HCT116 (cell line): ENCODE results near the gene CCER1. TPM values are rescaled to one million over a fixed set of nuclear protein-coding genes. Genes with fewer than 3 reads are reported as not detected.

Experiments used
- ATAC-seq: fragments of 200-7000 bp; cut with Tn5 transposase; 2 replicates; pipeline ENCODE4 v1.9.1; 2020; ENCODE audit warnings: mild to moderate bottlenecking, moderate library complexity
- BruUV-seq: library from RNA; stranded (reverse); fragments of 400-500 nt; replicated peaks from 2 replicates; lab custom pipeline; 2021; lab: Mats Ljungman, UMichigan
- CTCF ChIA-PET: fragments of 300-600 bp; sonication (Branson Sonifier 250); formaldehyde crosslinking; loops from one replicate; lab custom pipeline; 2021; ENCODE audit warnings: antibody characterized with exemption; lab: Charles Lee
- POLR2A ChIA-PET: fragments of 300-600, 350-600 bp; sonication (Branson Sonifier 250); formaldehyde crosslinking; loops from one replicate; lab custom pipeline; 2021; ENCODE audit warnings: antibody characterized with exemption; lab: Charles Lee
- RAD21 ChIA-PET, 2 experiments: fragments of 300-600 bp; sonication (Branson Sonifier 250); formaldehyde crosslinking; loops; one replicate each; lab custom pipeline; 2023; ENCODE audit warnings: low total read pairs in 2 of 2; ENCODE audit not compliant: uncharacterized antibody in 2 of 2, unreplicated experiment in 2 of 2, low non-redundant PET in 1 of 2; lab: Charles Lee
- DNase-seq: peaks from one replicate; pipeline ENCODE4 v3.0.0-alpha.2; 2010; ENCODE audit warnings: low read depth, low spot score
- H2AFZ ChIP-seq: fragments of 200-600 bp; shearing (Covaris generic), sonication (generic); 2 replicates; pipeline ENCODE4 v1.6.1; 2017; ENCODE audit warnings: low read depth, mixed run types, mixed read lengths, antibody characterized with exemption, low read length; ENCODE audit not compliant: poor library complexity, severe bottlenecking
- H3K27ac ChIP-seq: 2 replicates; pipeline ENCODE4 v1.5.1; 2012; ENCODE audit warnings: low read depth, low read length
- H3K27me3 ChIP-seq: fragments of 200-600 bp; sonication (generic); 2 replicates; pipeline ENCODE4 v1.6.1; 2016; ENCODE audit warnings: mixed run types, low read length, mixed read lengths; ENCODE audit not compliant: insufficient read depth
- H3K36me3 ChIP-seq, 2 experiments: fragments of 200-500 bp in 1 of 2; fragments of 200-600 bp in 1 of 2; sonication (Bioruptor generic) in 1 of 2; sonication (generic) in 1 of 2; 2 replicates each; pipeline versions ENCODE4 v1.5.1 to v1.6.1; 2014 to 2016; ENCODE audit warnings: low read length in 2 of 2, inconsistent platforms in 1 of 2, mixed read lengths in 1 of 2, mixed run types in 1 of 2; ENCODE audit not compliant: insufficient read depth in 2 of 2, control insufficient read depth in 1 of 2
- H3K4me1 ChIP-seq, 2 experiments: fragments of 200-600 bp in 1 of 2; sonication (generic) in 1 of 2; 2 replicates each; pipeline versions ENCODE4 v1.5.1 to v1.6.1; 2012 to 2017; ENCODE audit warnings: low read length in 2 of 2, inconsistent platforms in 1 of 2, mild to moderate bottlenecking in 1 of 2, mixed read lengths in 1 of 2, mixed run types in 1 of 2, moderate library complexity in 1 of 2; ENCODE audit not compliant: insufficient read depth in 2 of 2, control insufficient read depth in 1 of 2
- H3K4me2 ChIP-seq: fragments of 200-600 bp; sonication (generic); 2 replicates; pipeline ENCODE4 v1.6.1; 2017; ENCODE audit warnings: mixed run types, low read length, mixed read lengths
- H3K4me3 ChIP-seq, 2 experiments: fragments of 200-600 bp in 1 of 2; sonication (generic) in 1 of 2; replicated peaks in 1 of 2; 2 replicates each; pipeline ENCODE4 v1.5.1; 2011 to 2016; ENCODE audit warnings: low read length in 2 of 2, control low read depth in 1 of 2, low read depth in 1 of 2, mild to moderate bottlenecking in 1 of 2, mixed read lengths in 1 of 2, mixed run types in 1 of 2
- H3K79me2 ChIP-seq: fragments of 200-600 bp; sonication (generic); 2 replicates; pipeline ENCODE4 v1.6.1; 2017; ENCODE audit warnings: mild to moderate bottlenecking, mixed run types, low read length, moderate library complexity, mixed read lengths; ENCODE audit not compliant: insufficient read depth
- H3K9ac ChIP-seq: fragments of 200-600 bp; sonication (generic); 2 replicates; pipeline ENCODE4 v1.6.1; 2016; ENCODE audit warnings: low read length, mixed read lengths
- H3K9me2 ChIP-seq: fragments of 200-600 bp; sonication (generic), shearing (Covaris generic); 2 replicates; pipeline ENCODE4 v1.6.1; 2017; ENCODE audit warnings: mixed run types, mild to moderate bottlenecking, moderate library complexity; ENCODE audit not compliant: insufficient read depth
- H3K9me3 ChIP-seq, 2 experiments: fragments of 200-500 bp in 1 of 2; fragments of 200-600 bp in 1 of 2; sonication (Bioruptor generic) in 1 of 2; sonication (generic) in 1 of 2; 2 replicates each; pipeline ENCODE4 v1.6.1; 2014 to 2017; ENCODE audit warnings: low read length in 2 of 2, mixed read lengths in 2 of 2, inconsistent platforms in 1 of 2, low read depth in 1 of 2, mild to moderate bottlenecking in 1 of 2, mixed run types in 1 of 2, moderate library complexity in 1 of 2; ENCODE audit not compliant: control insufficient read depth in 1 of 2, insufficient read depth in 1 of 2
- H4K20me1 ChIP-seq: fragments of 200-600 bp; sonication (generic), shearing (Covaris generic); 2 replicates; pipeline ENCODE4 v1.6.1; 2017; ENCODE audit warnings: mixed run types, mild to moderate bottlenecking, moderate library complexity; ENCODE audit not compliant: insufficient read depth
- CBX3 ChIP-seq: IDR thresholded peaks from 2 replicates; pipeline ENCODE4 v1.6.1; 2012; ENCODE audit warnings: low read depth
- CEBPB ChIP-seq: IDR thresholded peaks from 2 replicates; pipeline ENCODE4 v1.6.1; 2012; ENCODE audit warnings: low read depth
- EGR1 ChIP-seq: IDR thresholded peaks from 2 replicates; pipeline ENCODE4 v1.6.1; 2012; ENCODE audit warnings: low read depth
- ELF1 ChIP-seq: IDR thresholded peaks from 2 replicates; pipeline ENCODE4 v1.6.1; 2012; ENCODE audit warnings: low read depth, borderline replicate concordance
- EZH2 ChIP-seq: fragments of 200-600 bp; sonication (generic); IDR thresholded peaks from 2 replicates; pipeline ENCODE4 v1.6.1; 2017; ENCODE audit warnings: antibody characterized with exemption, mixed run types
- EZH2phosphoT487 ChIP-seq: fragments of 200-600 bp; IDR thresholded peaks from 2 replicates; pipeline ENCODE4 v1.6.1; 2018; ENCODE audit warnings: antibody characterized with exemption, borderline replicate concordance
- FOSL1 ChIP-seq: IDR thresholded peaks from 2 replicates; pipeline ENCODE4 v1.6.1; 2012; ENCODE audit warnings: low read depth
- JUND ChIP-seq: IDR thresholded peaks from 2 replicates; pipeline ENCODE4 v1.6.1; 2012
- POLR2A ChIP-seq: IDR thresholded peaks from 2 replicates; pipeline ENCODE4 v1.7.0; 2011; ENCODE audit warnings: borderline replicate concordance; ENCODE audit not compliant: insufficient read depth, insufficient read length; ENCODE audit errors: extremely low read depth
- POLR2AphosphoS5 ChIP-seq: IDR thresholded peaks from 2 replicates; pipeline ENCODE4 v1.6.1; 2011; ENCODE audit warnings: mild to moderate bottlenecking, low read depth, low read length, moderate library complexity
- RAD21 ChIP-seq: IDR thresholded peaks from 2 replicates; pipeline ENCODE4 v1.6.1; 2012; ENCODE audit warnings: low read depth, mild to moderate bottlenecking
- SIN3A ChIP-seq: IDR thresholded peaks from 2 replicates; pipeline ENCODE4 v1.6.1; 2012; ENCODE audit warnings: low read depth
- SP1 ChIP-seq: IDR thresholded peaks from 2 replicates; pipeline ENCODE4 v1.6.1; 2012; ENCODE audit warnings: low read depth
- SRF ChIP-seq: IDR thresholded peaks from 2 replicates; pipeline ENCODE4 v1.6.1; 2012; ENCODE audit warnings: low read depth
- TCF7L2 ChIP-seq: IDR thresholded peaks from 2 replicates; pipeline ENCODE4 v1.7.0; 2011; ENCODE audit warnings: borderline replicate concordance, inconsistent platforms; ENCODE audit not compliant: insufficient read depth, insufficient read length; ENCODE audit errors: extremely low read depth
- YY1 ChIP-seq: IDR thresholded peaks from 2 replicates; pipeline ENCODE4 v1.6.1; 2011; ENCODE audit warnings: low read length, low read depth, moderate library complexity, mild to moderate bottlenecking; ENCODE audit not compliant: insufficient replicate concordance; ENCODE audit errors: extremely low read depth
- intact Hi-C: fragments of 100-400 bp; cut with micrococcal nuclease; formaldehyde crosslinking; loops from 2 replicates; pipeline ENCODE4 v1.10.0; 2022
- total RNA-seq: library from RNA; stranded (reverse); gene quantifications from one replicate; pipeline ENCODE4 v1.2.1, GENCODE V29; 2021; ENCODE audit not compliant: unreplicated experiment
- TF ChIP-seq, protein P1 (sequence below): IDR thresholded peaks from 2 replicates; pipeline ENCODE4 v1.6.1; 2012
- TF ChIP-seq, protein P2 (sequence below): IDR thresholded peaks from 2 replicates; pipeline ENCODE4 v1.6.1; 2011; ENCODE audit warnings: mild to moderate bottlenecking, low read length, moderate library complexity; ENCODE audit not compliant: insufficient replicate concordance; ENCODE audit errors: extremely low read depth
- TF ChIP-seq, protein P3 (sequence below): IDR thresholded peaks from 2 replicates; pipeline ENCODE4 v1.6.1; 2012; ENCODE audit warnings: low read depth
- TF ChIP-seq, protein P4 (sequence below), 3 experiments: fragments of 200-600 bp in 1 of 3; sonication (generic) in 1 of 3; IDR thresholded peaks in 2 of 3; conservative IDR thresholded peaks in 1 of 3; 2 replicates each; pipeline ENCODE4 v1.5.1; 2012 to 2017; ENCODE audit warnings: low read depth in 2 of 3, low read length in 2 of 3, antibody characterized with exemption in 1 of 3, borderline replicate concordance in 1 of 3, control low read depth in 1 of 3, mild to moderate bottlenecking in 1 of 3, mixed read lengths in 1 of 3, mixed run types in 1 of 3, moderate library complexity in 1 of 3; ENCODE audit not compliant: insufficient read depth in 1 of 3

Gene CCER1
- total RNA-seq, 1 experiment from 2014 or later, result not detected

DNA sequence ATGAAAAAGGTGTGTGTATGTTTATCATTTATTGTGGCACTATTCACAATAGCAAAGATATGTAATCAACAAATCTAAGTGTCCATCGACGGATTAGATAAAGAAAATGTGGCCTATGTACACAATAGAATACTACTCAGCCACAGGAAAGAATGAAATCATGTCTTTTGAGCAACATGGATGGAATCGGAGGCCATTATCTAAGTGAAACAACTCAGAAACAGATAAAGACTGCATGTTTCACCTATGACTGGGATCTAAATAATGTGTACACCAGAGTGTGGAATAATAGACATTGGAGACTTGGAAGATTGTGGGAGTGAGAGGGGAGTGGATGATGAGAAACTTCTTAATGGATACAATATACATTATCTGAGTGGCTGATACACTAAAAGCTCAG, 44.0 kb downstream of the CCER1 start:
- Histone ChIP-seq H3K36me3 (no peaks in the 10 kb centered on the region), H3K79me2 (no peaks in the 10 kb centered on the region), H2AFZ (no peak overlapping the region), H3K4me3 (no peak overlapping the region), H3K4me2 (no peak overlapping the region), H3K9ac (no peak overlapping the region), H3K9me2 (no peaks in the 10 kb centered on the region), H3K4me1 (no peaks in the 10 kb centered on the region), H4K20me1 (no peaks in the 10 kb centered on the region), H3K27me3 (no peaks in the 10 kb centered on the region), H3K27ac (no peak overlapping the region), H3K9me3 (no peaks in the 10 kb centered on the region)
- CTCF ChIA-PET, result no interaction called here
- ATAC-seq (no peak), DNase-seq (no peak)
- intact Hi-C loops, result no loop called here
- no TSS peak for BruUV-seq
- RAD21 ChIA-PET, result no interaction called here
- POLR2A ChIA-PET, result no interaction called here
- TF ChIP-seq ELF1 (no peak), SRF (no peak), POLR2A (no peak), EZH2phosphoT487 (no peak), JUND (no peak), SIN3A (no peak), RAD21 (no peak), POLR2AphosphoS5 (no peak), FOSL1 (no peak), EGR1 (no peak), CEBPB (no peak), TCF7L2 (no peak), CBX3 (no peak), EZH2 (no peak), YY1 (no peak), SP1 (no peak)
- TF ChIP-seq, protein P1, sequence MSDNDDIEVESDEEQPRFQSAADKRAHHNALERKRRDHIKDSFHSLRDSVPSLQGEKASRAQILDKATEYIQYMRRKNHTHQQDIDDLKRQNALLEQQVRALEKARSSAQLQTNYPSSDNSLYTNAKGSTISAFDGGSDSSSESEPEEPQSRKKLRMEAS, result no peak
- TF ChIP-seq, protein P2, sequence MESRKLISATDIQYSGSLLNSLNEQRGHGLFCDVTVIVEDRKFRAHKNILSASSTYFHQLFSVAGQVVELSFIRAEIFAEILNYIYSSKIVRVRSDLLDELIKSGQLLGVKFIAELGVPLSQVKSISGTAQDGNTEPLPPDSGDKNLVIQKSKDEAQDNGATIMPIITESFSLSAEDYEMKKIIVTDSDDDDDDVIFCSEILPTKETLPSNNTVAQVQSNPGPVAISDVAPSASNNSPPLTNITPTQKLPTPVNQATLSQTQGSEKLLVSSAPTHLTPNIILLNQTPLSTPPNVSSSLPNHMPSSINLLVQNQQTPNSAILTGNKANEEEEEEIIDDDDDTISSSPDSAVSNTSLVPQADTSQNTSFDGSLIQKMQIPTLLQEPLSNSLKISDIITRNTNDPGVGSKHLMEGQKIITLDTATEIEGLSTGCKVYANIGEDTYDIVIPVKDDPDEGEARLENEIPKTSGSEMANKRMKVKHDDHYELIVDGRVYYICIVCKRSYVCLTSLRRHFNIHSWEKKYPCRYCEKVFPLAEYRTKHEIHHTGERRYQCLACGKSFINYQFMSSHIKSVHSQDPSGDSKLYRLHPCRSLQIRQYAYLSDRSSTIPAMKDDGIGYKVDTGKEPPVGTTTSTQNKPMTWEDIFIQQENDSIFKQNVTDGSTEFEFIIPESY, result no peak
- TF ChIP-seq, protein P3, sequence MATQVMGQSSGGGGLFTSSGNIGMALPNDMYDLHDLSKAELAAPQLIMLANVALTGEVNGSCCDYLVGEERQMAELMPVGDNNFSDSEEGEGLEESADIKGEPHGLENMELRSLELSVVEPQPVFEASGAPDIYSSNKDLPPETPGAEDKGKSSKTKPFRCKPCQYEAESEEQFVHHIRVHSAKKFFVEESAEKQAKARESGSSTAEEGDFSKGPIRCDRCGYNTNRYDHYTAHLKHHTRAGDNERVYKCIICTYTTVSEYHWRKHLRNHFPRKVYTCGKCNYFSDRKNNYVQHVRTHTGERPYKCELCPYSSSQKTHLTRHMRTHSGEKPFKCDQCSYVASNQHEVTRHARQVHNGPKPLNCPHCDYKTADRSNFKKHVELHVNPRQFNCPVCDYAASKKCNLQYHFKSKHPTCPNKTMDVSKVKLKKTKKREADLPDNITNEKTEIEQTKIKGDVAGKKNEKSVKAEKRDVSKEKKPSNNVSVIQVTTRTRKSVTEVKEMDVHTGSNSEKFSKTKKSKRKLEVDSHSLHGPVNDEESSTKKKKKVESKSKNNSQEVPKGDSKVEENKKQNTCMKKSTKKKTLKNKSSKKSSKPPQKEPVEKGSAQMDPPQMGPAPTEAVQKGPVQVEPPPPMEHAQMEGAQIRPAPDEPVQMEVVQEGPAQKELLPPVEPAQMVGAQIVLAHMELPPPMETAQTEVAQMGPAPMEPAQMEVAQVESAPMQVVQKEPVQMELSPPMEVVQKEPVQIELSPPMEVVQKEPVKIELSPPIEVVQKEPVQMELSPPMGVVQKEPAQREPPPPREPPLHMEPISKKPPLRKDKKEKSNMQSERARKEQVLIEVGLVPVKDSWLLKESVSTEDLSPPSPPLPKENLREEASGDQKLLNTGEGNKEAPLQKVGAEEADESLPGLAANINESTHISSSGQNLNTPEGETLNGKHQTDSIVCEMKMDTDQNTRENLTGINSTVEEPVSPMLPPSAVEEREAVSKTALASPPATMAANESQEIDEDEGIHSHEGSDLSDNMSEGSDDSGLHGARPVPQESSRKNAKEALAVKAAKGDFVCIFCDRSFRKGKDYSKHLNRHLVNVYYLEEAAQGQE, result no peak
- TF ChIP-seq, protein P4, sequence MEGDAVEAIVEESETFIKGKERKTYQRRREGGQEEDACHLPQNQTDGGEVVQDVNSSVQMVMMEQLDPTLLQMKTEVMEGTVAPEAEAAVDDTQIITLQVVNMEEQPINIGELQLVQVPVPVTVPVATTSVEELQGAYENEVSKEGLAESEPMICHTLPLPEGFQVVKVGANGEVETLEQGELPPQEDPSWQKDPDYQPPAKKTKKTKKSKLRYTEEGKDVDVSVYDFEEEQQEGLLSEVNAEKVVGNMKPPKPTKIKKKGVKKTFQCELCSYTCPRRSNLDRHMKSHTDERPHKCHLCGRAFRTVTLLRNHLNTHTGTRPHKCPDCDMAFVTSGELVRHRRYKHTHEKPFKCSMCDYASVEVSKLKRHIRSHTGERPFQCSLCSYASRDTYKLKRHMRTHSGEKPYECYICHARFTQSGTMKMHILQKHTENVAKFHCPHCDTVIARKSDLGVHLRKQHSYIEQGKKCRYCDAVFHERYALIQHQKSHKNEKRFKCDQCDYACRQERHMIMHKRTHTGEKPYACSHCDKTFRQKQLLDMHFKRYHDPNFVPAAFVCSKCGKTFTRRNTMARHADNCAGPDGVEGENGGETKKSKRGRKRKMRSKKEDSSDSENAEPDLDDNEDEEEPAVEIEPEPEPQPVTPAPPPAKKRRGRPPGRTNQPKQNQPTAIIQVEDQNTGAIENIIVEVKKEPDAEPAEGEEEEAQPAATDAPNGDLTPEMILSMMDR (IDR thresholded peaks at IDR 0.05 in 2 of 3, conservative IDR thresholded peaks at IDR 0.05 in 1 of 3; ENCODE audit: borderline replicate concordance in 1 of 3, insufficient read depth in 1 of 3, low read depth in 2 of 3, low read length in 2 of 3), result no peak
